ENCODE data around the gene ERRFI1. TPM values are rescaled to one million over a fixed set of nuclear protein-coding genes. Genes with fewer than 3 reads are reported as not detected.

ERRFI1 gene
- total RNA-seq, 2 experiments from 2014 or later: 3.6 TPM

DNA sequence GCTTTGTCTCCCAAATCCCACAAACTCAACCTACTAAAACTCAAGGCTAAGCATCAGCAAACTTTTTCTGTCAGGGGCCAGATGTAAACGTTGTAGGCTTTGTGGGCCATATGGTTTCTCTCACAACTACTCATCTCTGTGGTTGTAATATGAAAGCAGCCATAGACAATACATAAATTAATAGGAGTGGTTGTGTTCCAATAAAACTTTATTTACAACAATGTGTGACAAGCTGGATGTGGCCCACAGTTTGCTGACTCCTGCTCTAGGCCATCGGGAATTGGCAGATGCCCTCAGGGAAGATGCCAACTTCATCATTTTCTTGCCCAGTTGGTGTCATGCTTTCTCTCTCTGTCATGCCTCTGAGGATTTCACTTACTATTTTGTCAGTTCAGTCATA lies 17.5 kb upstream of the ERRFI1 start:
- Mint-ChIP-seq H3K9me3 (peaks cover 6% of the 10 kb centered on the region), H3K27ac (no peak overlapping the region), H3K27me3 (peaks cover 4% of the 10 kb centered on the region), H3K4me3 (no peak overlapping the region), H3K36me3 (ENCODE audit: low read depth) (no peaks in the 10 kb centered on the region), H3K4me1 (ENCODE audit: low read depth) (no peaks in the 10 kb centered on the region)
- no peak overlapping the region for H3K27ac ChIP-seq (ENCODE audit: low read depth in 1 of 2, low read length in 2 of 2)
- no peaks in the 10 kb centered on the region for H3K4me1 ChIP-seq (ENCODE audit: insufficient read depth, low read length)
- ATAC-seq (ENCODE audit: poor library complexity) (no peak), DNase-seq (no peak)
- H3K4me3 ChIP-seq (ENCODE audit: low read length): no peak overlapping the region
- peaks cover 0 to 2% of the 10 kb centered on the region in 2 experiments for H3K27me3 ChIP-seq (ENCODE audit: control insufficient read depth in 1 of 2, insufficient read depth in 2 of 2, low read length in 2 of 2)
- POLR2A ChIA-PET: no interaction called here
- H3K9me3 ChIP-seq (ENCODE audit: control insufficient read depth in 1 of 2, insufficient read depth in 1 of 2, low read length in 2 of 2): peaks cover 5 to 6% of the 10 kb centered on the region in 2 experiments
- TF ChIP-seq, protein P1, sequence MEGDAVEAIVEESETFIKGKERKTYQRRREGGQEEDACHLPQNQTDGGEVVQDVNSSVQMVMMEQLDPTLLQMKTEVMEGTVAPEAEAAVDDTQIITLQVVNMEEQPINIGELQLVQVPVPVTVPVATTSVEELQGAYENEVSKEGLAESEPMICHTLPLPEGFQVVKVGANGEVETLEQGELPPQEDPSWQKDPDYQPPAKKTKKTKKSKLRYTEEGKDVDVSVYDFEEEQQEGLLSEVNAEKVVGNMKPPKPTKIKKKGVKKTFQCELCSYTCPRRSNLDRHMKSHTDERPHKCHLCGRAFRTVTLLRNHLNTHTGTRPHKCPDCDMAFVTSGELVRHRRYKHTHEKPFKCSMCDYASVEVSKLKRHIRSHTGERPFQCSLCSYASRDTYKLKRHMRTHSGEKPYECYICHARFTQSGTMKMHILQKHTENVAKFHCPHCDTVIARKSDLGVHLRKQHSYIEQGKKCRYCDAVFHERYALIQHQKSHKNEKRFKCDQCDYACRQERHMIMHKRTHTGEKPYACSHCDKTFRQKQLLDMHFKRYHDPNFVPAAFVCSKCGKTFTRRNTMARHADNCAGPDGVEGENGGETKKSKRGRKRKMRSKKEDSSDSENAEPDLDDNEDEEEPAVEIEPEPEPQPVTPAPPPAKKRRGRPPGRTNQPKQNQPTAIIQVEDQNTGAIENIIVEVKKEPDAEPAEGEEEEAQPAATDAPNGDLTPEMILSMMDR (IDR thresholded peaks at IDR 0.05): no peak
- intact Hi-C loops (cut with DNase I, micrococcal nuclease): no loop called here
- CTCF ChIA-PET: no interaction called here
- H3K36me3 ChIP-seq (ENCODE audit: insufficient read depth, low read length): no peaks in the 10 kb centered on the region

DNA sequence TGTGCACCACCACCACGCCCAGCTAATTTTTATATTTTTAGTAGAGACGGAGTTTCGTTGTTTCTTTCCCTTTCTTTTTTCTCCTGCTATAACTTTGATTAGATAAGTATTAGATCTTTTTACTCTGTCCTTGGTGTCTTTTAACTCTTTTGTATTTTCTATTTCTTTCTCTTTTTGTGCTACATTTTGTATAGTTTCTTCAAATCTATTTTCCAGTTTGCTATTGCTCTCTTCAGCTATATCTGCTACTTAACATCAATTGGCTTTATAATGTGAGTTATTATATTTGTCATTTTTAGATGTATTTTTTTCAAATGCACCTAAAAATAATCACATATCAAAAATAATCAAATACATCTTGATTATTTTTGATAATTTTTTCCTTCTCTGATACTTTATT lies 16.0 kb upstream of the ERRFI1 start:
- Histone ChIP-seq H3K36me3 (ENCODE audit: insufficient read depth, low read length) (no peaks in the 10 kb centered on the region), H3K27ac (ENCODE audit: low read depth in 1 of 2, low read length in 2 of 2) (no peak overlapping the region), H3K4me3 (ENCODE audit: low read length) (no peak overlapping the region), H3K27me3 (ENCODE audit: control insufficient read depth in 1 of 2, insufficient read depth in 2 of 2, low read length in 2 of 2) (peaks cover 0 to 2% of the 10 kb centered on the region in 2 experiments), H3K4me1 (ENCODE audit: insufficient read depth, low read length) (no peaks in the 10 kb centered on the region), H3K9me3 (ENCODE audit: control insufficient read depth in 1 of 2, insufficient read depth in 1 of 2, low read length in 2 of 2) (peaks cover 5 to 6% of the 10 kb centered on the region in 2 experiments)
- intact Hi-C loops (cut with DNase I, micrococcal nuclease): no loop called here
- Mint-ChIP-seq H3K27ac (no peak overlapping the region), H3K9me3 (peaks cover 6% of the 10 kb centered on the region), H3K36me3 (ENCODE audit: low read depth) (no peaks in the 10 kb centered on the region), H3K27me3 (no peaks in the 10 kb centered on the region), H3K4me1 (ENCODE audit: low read depth) (no peaks in the 10 kb centered on the region), H3K4me3 (no peak overlapping the region)
- CTCF ChIA-PET: no interaction called here
- no peak for ATAC-seq (ENCODE audit: poor library complexity)
- TF ChIP-seq, protein P1 (IDR thresholded peaks at IDR 0.05): no peak
- POLR2A ChIA-PET: no interaction called here
- DNase-seq: no peak

DNA sequence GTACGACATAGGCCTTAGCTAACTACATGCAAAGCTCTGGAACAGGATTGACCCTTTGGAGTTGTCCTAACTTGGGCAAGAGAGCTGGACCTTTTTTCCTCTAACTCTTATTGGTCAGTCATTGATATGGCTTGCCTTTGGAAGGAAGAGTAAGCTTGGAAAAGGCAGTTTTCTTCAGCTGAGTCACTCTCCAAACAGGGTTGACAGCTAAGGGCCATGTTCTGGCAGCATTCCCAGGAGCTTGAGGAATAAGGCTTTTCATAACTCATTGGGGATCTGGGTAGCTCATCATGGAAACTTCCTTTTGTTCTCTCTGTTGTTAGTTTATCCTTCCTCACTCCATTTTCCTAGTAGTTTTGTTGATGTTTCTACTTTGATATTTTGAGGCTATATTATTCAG lies 14.5 kb upstream of the ERRFI1 start:
- H3K27me3 Mint-ChIP-seq: no peaks in the 10 kb centered on the region
- H3K4me1 ChIP-seq (ENCODE audit: insufficient read depth, low read length): no peaks in the 10 kb centered on the region
- CTCF ChIA-PET: interaction anchor here (1.0 to 1.6 kb wide), 2 partner anchors 9 to 26 kb away, joined by 3 read pairs; no protein-coding TSS in a partner anchor
- no peak overlapping the region for H3K4me3 Mint-ChIP-seq
- H3K36me3 Mint-ChIP-seq (ENCODE audit: low read depth): no peaks in the 10 kb centered on the region
- H3K27me3 ChIP-seq (ENCODE audit: control insufficient read depth in 1 of 2, insufficient read depth in 2 of 2, low read length in 2 of 2): peaks cover 0 to 2% of the 10 kb centered on the region in 2 experiments
- no peak overlapping the region for H3K27ac ChIP-seq (ENCODE audit: low read depth in 1 of 2, low read length in 2 of 2)
- intact Hi-C loops (cut with DNase I, micrococcal nuclease): no loop called here
- POLR2A ChIA-PET: no interaction called here
- no peaks in the 10 kb centered on the region for H3K4me1 Mint-ChIP-seq (ENCODE audit: low read depth)
- H3K27ac Mint-ChIP-seq: no peak overlapping the region
- no peak for DNase-seq
- H3K4me3 ChIP-seq (ENCODE audit: low read length): no peak overlapping the region
- TF ChIP-seq, protein P1 (IDR thresholded peaks at IDR 0.05): no peak
- H3K36me3 ChIP-seq (ENCODE audit: insufficient read depth, low read length): no peaks in the 10 kb centered on the region
- peaks cover 5 to 6% of the 10 kb centered on the region in 2 experiments for H3K9me3 ChIP-seq (ENCODE audit: control insufficient read depth in 1 of 2, insufficient read depth in 1 of 2, low read length in 2 of 2)
- H3K9me3 Mint-ChIP-seq: peaks cover 6% of the 10 kb centered on the region
- ATAC-seq (ENCODE audit: poor library complexity): no peak

All from CD4-positive, alpha-beta T cell (primary cell).